ENCODE data around the gene ABTB2.
"Not testable (repeated sequence)": the region's sequence is repeated elsewhere in the genome, so short reads cannot be mapped to it uniquely, and the experiment has no call there.

Gene ABTB2

GRCh38 chr11:34394771-34395300 is 37.0 kb upstream of the ABTB2 start:
- H3K4me2 ChIP-seq, result no peak overlapping the region
- peaks cover 28% of the 10 kb centered on the region for H3K9me3 ChIP-seq
- no peak overlapping the region for H3K4me3 ChIP-seq
- no peaks in the 10 kb centered on the region for H3K4me1 ChIP-seq
- H3K27ac ChIP-seq, result no peak overlapping the region
- H3K9ac ChIP-seq, result no peak overlapping the region
- no peak for TF ChIP-seq Cebpa-rat (IDR thresholded peaks at IDR 0.05)
- no peaks in the 10 kb centered on the region for H4K20me1 ChIP-seq
- H3K36me3 ChIP-seq, result no peaks in the 10 kb centered on the region
- H3K27me3 ChIP-seq, result no peaks in the 10 kb centered on the region

- H3K4me2 ChIP-seq, result no peak overlapping the region
- no peaks in the 10 kb centered on the region for H3K4me1 ChIP-seq
- H3K27ac ChIP-seq, result no peak overlapping the region
- H3K4me3 ChIP-seq, result no peak overlapping the region
- no peak for TF ChIP-seq Cebpa-rat (IDR thresholded peaks at IDR 0.05)
- H3K9me3 ChIP-seq, result no peaks in the 10 kb centered on the region
- no peaks in the 10 kb centered on the region for H3K36me3 ChIP-seq
- no peak overlapping the region for H3K9ac ChIP-seq
- no peaks in the 10 kb centered on the region for H4K20me1 ChIP-seq
- no peaks in the 10 kb centered on the region for H3K27me3 ChIP-seq
Observed at GRCh38 chr11:34387653-34388052, 29.8 kb upstream of the ABTB2 start.

GRCh38 chr11:34386356-34386755 is 28.5 kb upstream of the ABTB2 start:
- not testable (repeated sequence) for H3K27ac ChIP-seq, H4K20me1 ChIP-seq, H3K9ac ChIP-seq, H3K9me3 ChIP-seq, H3K4me3 ChIP-seq, H3K4me2 ChIP-seq, H3K36me3 ChIP-seq, H3K27me3 ChIP-seq, H3K4me1 ChIP-seq

GRCh38 chr11:34382532-34383276 is 24.9 kb upstream of the ABTB2 start:
- Histone ChIP-seq H3K4me1 (no peaks in the 10 kb centered on the region), H3K4me2 (no peak overlapping the region), H3K9me3 (peaks cover 16% of the 10 kb centered on the region), H3K27me3 (no peaks in the 10 kb centered on the region), H3K36me3 (no peaks in the 10 kb centered on the region), H3K27ac (no peak overlapping the region), H4K20me1 (no peaks in the 10 kb centered on the region), H3K4me3 (no peak overlapping the region), H3K9ac (no peak overlapping the region)
- no peak for TF ChIP-seq Cebpa-rat (IDR thresholded peaks at IDR 0.05)

- H3K27me3 ChIP-seq, result no peaks in the 10 kb centered on the region
Observed at GRCh38 chr11:34381775-34382174, 24.0 kb upstream of the ABTB2 start.

GRCh38 chr11:34380696-34381095 is 22.9 kb upstream of the ABTB2 start:
- H3K36me3 ChIP-seq, result no peaks in the 10 kb centered on the region
- H3K4me2 ChIP-seq, result no peak overlapping the region
- no peaks in the 10 kb centered on the region for H3K4me1 ChIP-seq
- peaks cover 36% of the 10 kb centered on the region for H3K9me3 ChIP-seq
- no peaks in the 10 kb centered on the region for H4K20me1 ChIP-seq
- H3K4me3 ChIP-seq, result no peak overlapping the region
- H3K27me3 ChIP-seq, result no peaks in the 10 kb centered on the region
- no peak overlapping the region for H3K27ac ChIP-seq
- no peak overlapping the region for H3K9ac ChIP-seq
- TF ChIP-seq Cebpa-rat (IDR thresholded peaks at IDR 0.05), result no peak

More at GRCh38 chr11:34381775-34382174, 24.0 kb upstream of the ABTB2 start:
- Histone ChIP-seq H3K4me2 (no peak overlapping the region), H3K36me3 (no peaks in the 10 kb centered on the region), H3K9me3 (peaks cover 26% of the 10 kb centered on the region), H4K20me1 (no peaks in the 10 kb centered on the region), H3K27ac (no peak overlapping the region), H3K9ac (no peak overlapping the region), H3K4me1 (no peaks in the 10 kb centered on the region), H3K4me3 (no peak overlapping the region)
- no peak for TF ChIP-seq Cebpa-rat (IDR thresholded peaks at IDR 0.05)

GRCh38 chr11:34379539-34379938 is 21.7 kb upstream of the ABTB2 start:
- Histone ChIP-seq H3K9ac (no peak overlapping the region), H3K27me3 (no peaks in the 10 kb centered on the region), H3K4me2 (no peak overlapping the region), H4K20me1 (no peaks in the 10 kb centered on the region), H3K4me3 (no peak overlapping the region), H3K4me1 (no peaks in the 10 kb centered on the region), H3K27ac (no peak overlapping the region), H3K36me3 (no peaks in the 10 kb centered on the region), H3K9me3 (peaks cover 38% of the 10 kb centered on the region)
- no peak for TF ChIP-seq Cebpa-rat (IDR thresholded peaks at IDR 0.05)

- no peak overlapping the region for H3K27ac ChIP-seq
- no peak overlapping the region for H3K4me2 ChIP-seq
- no peaks in the 10 kb centered on the region for H3K36me3 ChIP-seq
- TF ChIP-seq Cebpa-rat (IDR thresholded peaks at IDR 0.05), result no peak
- no peak overlapping the region for H3K4me3 ChIP-seq
- no peaks in the 10 kb centered on the region for H4K20me1 ChIP-seq
- no peaks in the 10 kb centered on the region for H3K4me1 ChIP-seq
- no peaks in the 10 kb centered on the region for H3K27me3 ChIP-seq
- peaks cover 38% of the 10 kb centered on the region for H3K9me3 ChIP-seq
- no peak overlapping the region for H3K9ac ChIP-seq
Observed at GRCh38 chr11:34379079-34379478, 21.3 kb upstream of the ABTB2 start.

- Histone ChIP-seq H3K36me3 (no peaks in the 10 kb centered on the region), H3K4me2 (no peak overlapping the region), H3K4me1 (no peaks in the 10 kb centered on the region), H3K9ac (no peak overlapping the region), H4K20me1 (no peaks in the 10 kb centered on the region), H3K27ac (no peak overlapping the region), H3K27me3 (no peaks in the 10 kb centered on the region), H3K9me3 (peaks cover 32% of the 10 kb centered on the region), H3K4me3 (no peak overlapping the region)
- TF ChIP-seq Cebpa-rat (IDR thresholded peaks at IDR 0.05), result no peak
Observed at GRCh38 chr11:34373727-34374126, 15.9 kb upstream of the ABTB2 start.

- no peak for TF ChIP-seq Cebpa-rat (IDR thresholded peaks at IDR 0.05)
- Histone ChIP-seq H3K9ac (no peak overlapping the region), H3K4me3 (no peak overlapping the region), H3K4me2 (no peak overlapping the region), H3K27ac (no peak overlapping the region), H3K9me3 (no peaks in the 10 kb centered on the region), H3K27me3 (no peaks in the 10 kb centered on the region), H3K36me3 (no peaks in the 10 kb centered on the region), H4K20me1 (no peaks in the 10 kb centered on the region), H3K4me1 (peaks cover 10% of the 10 kb centered on the region)
Observed at GRCh38 chr11:34366522-34366921, 8.7 kb upstream of the ABTB2 start.

Data from BLaER1 (cell line).